GM19239 (cell line): ENCODE measurements around the gene VAMP3.

Experiments used
- DNase-seq: peaks from one replicate; pipeline ENCODE4 v3.0.0; 2011; ENCODE audit warnings: low spot score; ENCODE audit not compliant: insufficient read length
- FAIRE-seq: peaks from 2 replicates; lab custom pipeline; 2011; peaks lifted over from hg19 to GRCh38; lab: Jason Lieb, UNC

The VAMP3 gene

GRCh38 chr1:7770997-7771822, at the start of gene VAMP3:
VAMP3 (plus strand) TSS chr1:7771296; CDS start chr1:7771384, 88 bp downstream.
- DNase-seq (peak; percentile 87), FAIRE-seq (peak; percentile 90)

GRCh38 chr1:7721940-7722669, 49.0 kb upstream of the VAMP3 start:
- no peak for FAIRE-seq
- DNase-seq = no peak

- no peak for DNase-seq
- FAIRE-seq = no peak
Measured at GRCh38 chr1:7722670-7723012, 48.5 kb upstream of the VAMP3 start.

- FAIRE-seq = no peak
Measured at GRCh38 chr1:7726623-7727022, 44.5 kb upstream of the VAMP3 start.

GRCh38 chr1:7727809-7728471, 43.2 kb upstream of the VAMP3 start:
- no peak for FAIRE-seq

More at GRCh38 chr1:7726623-7727022, 44.5 kb upstream of the VAMP3 start:
- no peak for DNase-seq

GRCh38 chr1:7729761-7730160, 41.3 kb upstream of the VAMP3 start:
- FAIRE-seq = no peak
- DNase-seq = no peak

More at GRCh38 chr1:7727809-7728471, 43.2 kb upstream of the VAMP3 start:
- DNase-seq = no peak

GRCh38 chr1:7732331-7732730, 38.8 kb upstream of the VAMP3 start:
- FAIRE-seq = no peak
- no peak for DNase-seq

GRCh38 chr1:7733276-7733675, 37.8 kb upstream of the VAMP3 start:
- no peak for FAIRE-seq
- DNase-seq = no peak

GRCh38 chr1:7738044-7738443, 33.1 kb upstream of the VAMP3 start:
- DNase-seq (no peak), FAIRE-seq (no peak)

GRCh38 chr1:7743346-7743745, 27.8 kb upstream of the VAMP3 start:
- DNase-seq (no peak), FAIRE-seq (no peak)

GRCh38 chr1:7744882-7745281, 26.2 kb upstream of the VAMP3 start:
- FAIRE-seq = no peak
- DNase-seq = no peak

GRCh38 chr1:7745783-7746182, 25.3 kb upstream of the VAMP3 start:
- no peak for FAIRE-seq
- DNase-seq = no peak

- FAIRE-seq (no peak), DNase-seq (no peak)
Measured at GRCh38 chr1:7747605-7748004, 23.5 kb upstream of the VAMP3 start.

- FAIRE-seq (no peak), DNase-seq (no peak)
Measured at GRCh38 chr1:7749126-7749525, 22.0 kb upstream of the VAMP3 start.

GRCh38 chr1:7751174-7751573, 19.9 kb upstream of the VAMP3 start:
- no peak for FAIRE-seq

GRCh38 chr1:7752512-7753417, 18.3 kb upstream of the VAMP3 start:
- no peak for DNase-seq
- peak; percentile 70 for FAIRE-seq

More at GRCh38 chr1:7751174-7751573, 19.9 kb upstream of the VAMP3 start:
- no peak for DNase-seq

- DNase-seq = no peak
Measured at GRCh38 chr1:7753641-7754040, 17.5 kb upstream of the VAMP3 start.

GRCh38 chr1:7754234-7754633, 16.9 kb upstream of the VAMP3 start:
- FAIRE-seq = no peak
- no peak for DNase-seq

More at GRCh38 chr1:7753641-7754040, 17.5 kb upstream of the VAMP3 start:
- peak; percentile 55 for FAIRE-seq

- DNase-seq (no peak), FAIRE-seq (no peak)
Measured at GRCh38 chr1:7755448-7755847, 15.6 kb upstream of the VAMP3 start.

GRCh38 chr1:7760245-7760644, 10.9 kb upstream of the VAMP3 start:
- FAIRE-seq (no peak), DNase-seq (no peak)
